ENCODE results near the gene DENND4A.
"Not testable (repeated sequence)": the region's sequence is repeated elsewhere in the genome, so short reads cannot be mapped to it uniquely, and the experiment has no call there.

Gene DENND4A

GRCh38 chr15:65791335-65792137 lies 557 bp downstream of the DENND4A start:
- peak overlapping the region; percentile 86 for H3K4me3 ChIP-seq (ENCODE audit: low read depth, low read length)

GRCh38 chr15:65790694-65791334 lies 1.3 kb downstream of the DENND4A start:
- DNase-seq (ENCODE audit: low read depth), result no peak
- peak overlapping the region; percentile 86 for H3K4me3 ChIP-seq (ENCODE audit: low read depth, low read length)

More at GRCh38 chr15:65791335-65792137, 557 bp downstream of the DENND4A start:
- no peak for DNase-seq (ENCODE audit: low read depth)

- DNase-seq (ENCODE audit: low read depth), result no peak
- no peak overlapping the region for H3K4me3 ChIP-seq (ENCODE audit: low read depth, low read length)
Observed at GRCh38 chr15:65789759-65790425, 2.2 kb downstream of the DENND4A start.

GRCh38 chr15:65789105-65789504 lies 3.0 kb downstream of the DENND4A start:
- H3K4me3 ChIP-seq (ENCODE audit: low read depth, low read length), result no peak overlapping the region
- no peak for DNase-seq (ENCODE audit: low read depth)

GRCh38 chr15:65787260-65787659 lies 4.8 kb downstream of the DENND4A start:
- DNase-seq (ENCODE audit: low read depth), result no peak
- H3K4me3 ChIP-seq (ENCODE audit: low read depth, low read length), result no peak overlapping the region

- DNase-seq (ENCODE audit: low read depth), result no peak
- H3K4me3 ChIP-seq (ENCODE audit: low read depth, low read length), result no peak overlapping the region
Observed at GRCh38 chr15:65785151-65785550, 6.9 kb downstream of the DENND4A start.

- no peak overlapping the region for H3K4me3 ChIP-seq (ENCODE audit: low read depth, low read length)
- no peak for DNase-seq (ENCODE audit: low read depth)
Observed at GRCh38 chr15:65783872-65784271, 8.2 kb downstream of the DENND4A start.

GRCh38 chr15:65782096-65782495 lies 10.0 kb downstream of the DENND4A start:
- H3K4me3 ChIP-seq (ENCODE audit: low read depth, low read length), result no peak overlapping the region
- no peak for DNase-seq (ENCODE audit: low read depth)

GRCh38 chr15:65778701-65779100 lies 13.4 kb downstream of the DENND4A start:
- DNase-seq (ENCODE audit: low read depth), result not testable (repeated sequence)

GRCh38 chr15:65778269-65778668 lies 13.8 kb downstream of the DENND4A start:
- H3K4me3 ChIP-seq (ENCODE audit: low read depth, low read length), result no peak overlapping the region
- DNase-seq (ENCODE audit: low read depth), result no peak

More at GRCh38 chr15:65778701-65779100, 13.4 kb downstream of the DENND4A start:
- H3K4me3 ChIP-seq (ENCODE audit: low read depth, low read length), result not testable (repeated sequence)

GRCh38 chr15:65777843-65778242 lies 14.2 kb downstream of the DENND4A start:
- DNase-seq (ENCODE audit: low read depth), result no peak
- no peak overlapping the region for H3K4me3 ChIP-seq (ENCODE audit: low read depth, low read length)

- no peak for DNase-seq (ENCODE audit: low read depth)
- H3K4me3 ChIP-seq (ENCODE audit: low read depth, low read length), result no peak overlapping the region
Observed at GRCh38 chr15:65777053-65777452, 15.0 kb downstream of the DENND4A start.

- no peak for DNase-seq (ENCODE audit: low read depth)
- H3K4me3 ChIP-seq (ENCODE audit: low read depth, low read length), result no peak overlapping the region
Observed at GRCh38 chr15:65773386-65774111, 18.5 kb downstream of the DENND4A start.

- no peak overlapping the region for H3K4me3 ChIP-seq (ENCODE audit: low read depth, low read length)
- DNase-seq (ENCODE audit: low read depth), result no peak
Observed at GRCh38 chr15:65772930-65773329, 19.2 kb downstream of the DENND4A start.

- DNase-seq (ENCODE audit: low read depth), result no peak
- no peak overlapping the region for H3K4me3 ChIP-seq (ENCODE audit: low read depth, low read length)
Observed at GRCh38 chr15:65771870-65772269, 20.2 kb downstream of the DENND4A start.

GRCh38 chr15:65769482-65769881 lies 22.6 kb downstream of the DENND4A start:
- no peak overlapping the region for H3K4me3 ChIP-seq (ENCODE audit: low read depth, low read length)
- no peak for DNase-seq (ENCODE audit: low read depth)

- no peak for DNase-seq (ENCODE audit: low read depth)
- H3K4me3 ChIP-seq (ENCODE audit: low read depth, low read length), result no peak overlapping the region
Observed at GRCh38 chr15:65767895-65768294, 24.2 kb downstream of the DENND4A start.

- no peak for DNase-seq (ENCODE audit: low read depth)
- H3K4me3 ChIP-seq (ENCODE audit: low read depth, low read length), result no peak overlapping the region
Observed at GRCh38 chr15:65767264-65767595, 24.9 kb downstream of the DENND4A start.

GRCh38 chr15:65766422-65767263 lies 25.4 kb downstream of the DENND4A start:
- DNase-seq (ENCODE audit: low read depth), result no peak
- H3K4me3 ChIP-seq (ENCODE audit: low read depth, low read length), result no peak overlapping the region

All from skeletal muscle cell (primary cell).